Neural crest cell (in vitro differentiated cells): ENCODE results near the gene GPAM. TPM values are rescaled to one million over a fixed set of nuclear protein-coding genes. Genes with fewer than 3 reads are reported as not detected.

Source experiments
- DNase-seq: peaks from one replicate; pipeline ENCODE4 v3.0.0; 2021; ENCODE audit warnings: low read depth, mixed read lengths, low spot score
- H3K27ac Mint-ChIP-seq: one replicate; pipeline ENCODE4 v1.8.0; 2021; ENCODE audit warnings: mild to moderate bottlenecking, mixed read lengths; ENCODE audit not compliant: unreplicated experiment
- H3K27me3 Mint-ChIP-seq: 2 replicates; pipeline ENCODE4 v1.8.0; 2021; ENCODE audit warnings: low read depth, mild to moderate bottlenecking, mixed read lengths
- H3K36me3 Mint-ChIP-seq: 2 replicates; pipeline ENCODE4 v1.8.0; 2021; ENCODE audit warnings: low read depth, mild to moderate bottlenecking, mixed read lengths
- H3K4me1 Mint-ChIP-seq: 2 replicates; pipeline ENCODE4 v1.8.0; 2021; ENCODE audit warnings: mixed read lengths
- H3K4me3 Mint-ChIP-seq: one replicate; pipeline ENCODE4 v1.8.0; 2021; ENCODE audit warnings: mild to moderate bottlenecking, mixed read lengths
- H3K9me3 Mint-ChIP-seq: 2 replicates; pipeline ENCODE4 v1.8.0; 2021; ENCODE audit warnings: mixed read lengths
- total RNA-seq: library from RNA; stranded (reverse); gene quantifications from 2 replicates; pipeline ENCODE4 v1.2.1, GENCODE V29; 2021
- TF ChIP-seq, protein P1 (sequence below): fragments of 200-600 bp; sonication (generic); conservative IDR thresholded peaks from 2 replicates; pipeline ENCODE4 v1.5.0; 2021; ENCODE audit warnings: antibody characterized with exemption, mild to moderate bottlenecking

Gene GPAM
- total RNA-seq, 1 donor from 2014 or later = 21.2 TPM

DNA sequence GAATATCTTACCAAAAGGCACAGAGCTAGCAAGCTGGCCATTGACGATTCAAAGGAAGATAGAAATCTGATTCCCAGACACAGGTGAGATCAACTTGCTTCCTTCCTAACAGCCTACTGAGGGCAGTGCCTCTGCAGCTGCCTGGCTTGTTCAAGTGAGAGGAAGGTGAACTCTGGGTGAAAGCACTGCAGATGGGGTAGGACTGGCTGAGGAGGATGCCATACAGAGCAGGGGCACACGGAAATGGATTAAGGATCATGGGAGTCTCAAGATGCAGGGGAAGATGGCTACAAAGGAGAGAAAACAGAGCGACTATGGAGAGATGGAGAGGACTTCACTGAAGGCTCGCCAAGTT lies 34.4 kb upstream of the GPAM start:
- peak overlapping the region; percentile 95 for H3K27ac Mint-ChIP-seq
- H3K27me3 Mint-ChIP-seq = no peaks in the 10 kb centered on the region
- H3K4me1 Mint-ChIP-seq = peaks cover 41% of the 10 kb centered on the region
- H3K9me3 Mint-ChIP-seq = peaks cover 14% of the 10 kb centered on the region
- H3K4me3 Mint-ChIP-seq = no peak overlapping the region
- TF ChIP-seq, protein P1, sequence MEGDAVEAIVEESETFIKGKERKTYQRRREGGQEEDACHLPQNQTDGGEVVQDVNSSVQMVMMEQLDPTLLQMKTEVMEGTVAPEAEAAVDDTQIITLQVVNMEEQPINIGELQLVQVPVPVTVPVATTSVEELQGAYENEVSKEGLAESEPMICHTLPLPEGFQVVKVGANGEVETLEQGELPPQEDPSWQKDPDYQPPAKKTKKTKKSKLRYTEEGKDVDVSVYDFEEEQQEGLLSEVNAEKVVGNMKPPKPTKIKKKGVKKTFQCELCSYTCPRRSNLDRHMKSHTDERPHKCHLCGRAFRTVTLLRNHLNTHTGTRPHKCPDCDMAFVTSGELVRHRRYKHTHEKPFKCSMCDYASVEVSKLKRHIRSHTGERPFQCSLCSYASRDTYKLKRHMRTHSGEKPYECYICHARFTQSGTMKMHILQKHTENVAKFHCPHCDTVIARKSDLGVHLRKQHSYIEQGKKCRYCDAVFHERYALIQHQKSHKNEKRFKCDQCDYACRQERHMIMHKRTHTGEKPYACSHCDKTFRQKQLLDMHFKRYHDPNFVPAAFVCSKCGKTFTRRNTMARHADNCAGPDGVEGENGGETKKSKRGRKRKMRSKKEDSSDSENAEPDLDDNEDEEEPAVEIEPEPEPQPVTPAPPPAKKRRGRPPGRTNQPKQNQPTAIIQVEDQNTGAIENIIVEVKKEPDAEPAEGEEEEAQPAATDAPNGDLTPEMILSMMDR = no peak
- peaks cover 5% of the 10 kb centered on the region for H3K36me3 Mint-ChIP-seq
- no peak for DNase-seq

DNA sequence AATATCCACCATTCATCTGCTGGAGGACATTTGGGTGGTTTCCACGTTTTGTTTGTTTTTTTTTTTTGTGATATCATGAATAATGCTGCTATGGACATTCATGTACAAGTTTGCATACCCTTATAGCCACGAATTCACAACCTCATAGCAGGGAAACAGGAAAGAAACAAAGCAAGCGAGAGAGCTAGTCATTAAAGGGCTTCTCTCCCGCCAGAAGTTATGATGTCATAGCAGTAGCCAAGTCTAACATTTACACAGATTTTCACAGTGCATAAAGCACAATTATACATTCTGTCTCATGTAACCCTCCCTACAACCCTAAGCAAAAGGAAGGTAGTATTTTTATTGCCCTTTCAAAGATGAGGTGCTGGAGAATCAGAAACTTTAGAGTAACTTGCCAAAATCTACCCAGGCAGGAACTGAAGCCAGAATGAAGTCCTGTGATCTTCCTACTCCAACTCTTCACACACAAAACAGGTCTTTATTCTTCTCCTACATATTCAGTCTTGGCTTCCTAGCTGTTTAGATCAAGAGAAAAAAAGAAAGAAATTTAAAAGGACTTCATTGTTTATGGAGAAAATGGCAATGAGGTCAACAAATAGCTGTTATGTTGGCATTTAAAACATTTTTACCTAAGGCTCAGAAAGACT lies 33.9 kb upstream of the GPAM start:
- peak overlapping the region; percentile 95 for H3K27ac Mint-ChIP-seq

DNA sequence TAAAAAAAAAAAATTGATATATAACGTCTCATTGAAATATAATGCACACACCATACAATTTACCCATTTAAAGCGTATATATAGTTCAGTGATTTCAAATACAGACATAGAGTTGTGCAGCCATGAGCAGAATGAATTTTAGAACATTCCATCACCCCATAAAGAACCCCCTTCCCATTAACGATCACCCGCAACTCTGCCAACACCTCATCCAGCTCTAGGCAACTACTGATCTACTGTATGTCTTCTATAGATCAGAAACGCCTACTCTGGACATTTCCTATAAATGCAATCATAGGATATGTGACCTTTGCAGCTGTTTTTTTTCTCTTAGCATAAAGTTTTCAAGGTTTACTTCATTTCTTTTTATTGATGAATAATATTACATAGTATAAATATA lies 33.4 kb upstream of the GPAM start:
- no peak overlapping the region for H3K27ac Mint-ChIP-seq
- no peak for DNase-seq
- peaks cover 14% of the 10 kb centered on the region for H3K9me3 Mint-ChIP-seq
- peaks cover 41% of the 10 kb centered on the region for H3K4me1 Mint-ChIP-seq
- TF ChIP-seq, protein P1 = no peak
- H3K36me3 Mint-ChIP-seq = peaks cover 5% of the 10 kb centered on the region
- no peaks in the 10 kb centered on the region for H3K27me3 Mint-ChIP-seq
- H3K4me3 Mint-ChIP-seq = no peak overlapping the region

More for the DNA sequence above, 33.9 kb upstream of the GPAM start:
- DNase-seq = no peak
- Mint-ChIP-seq H3K9me3 (peaks cover 14% of the 10 kb centered on the region), H3K4me3 (no peak overlapping the region), H3K36me3 (peaks cover 5% of the 10 kb centered on the region), H3K27me3 (no peaks in the 10 kb centered on the region), H3K4me1 (peaks cover 41% of the 10 kb centered on the region)
- TF ChIP-seq, protein P1 = no peak

DNA sequence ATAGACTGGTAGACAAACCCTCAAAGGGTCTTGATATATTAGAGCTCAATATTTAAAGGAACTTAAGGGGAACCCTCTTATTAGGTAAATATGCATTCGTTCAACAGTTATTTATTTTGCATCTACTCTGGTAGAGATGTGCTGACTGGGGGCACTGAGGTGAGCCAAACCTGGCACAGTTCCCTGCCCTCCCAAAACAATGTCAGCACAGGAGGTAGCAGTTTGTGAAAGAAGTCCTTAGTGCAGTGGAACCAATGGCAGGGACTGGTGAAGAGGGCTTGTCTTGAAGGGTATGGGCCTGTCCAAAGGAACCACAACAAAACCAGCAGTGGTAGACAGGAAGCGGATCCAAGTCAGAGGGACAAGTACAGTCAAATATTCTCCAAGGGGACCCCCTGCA lies 32.6 kb upstream of the GPAM start:
- TF ChIP-seq, protein P1 = no peak

DNA sequence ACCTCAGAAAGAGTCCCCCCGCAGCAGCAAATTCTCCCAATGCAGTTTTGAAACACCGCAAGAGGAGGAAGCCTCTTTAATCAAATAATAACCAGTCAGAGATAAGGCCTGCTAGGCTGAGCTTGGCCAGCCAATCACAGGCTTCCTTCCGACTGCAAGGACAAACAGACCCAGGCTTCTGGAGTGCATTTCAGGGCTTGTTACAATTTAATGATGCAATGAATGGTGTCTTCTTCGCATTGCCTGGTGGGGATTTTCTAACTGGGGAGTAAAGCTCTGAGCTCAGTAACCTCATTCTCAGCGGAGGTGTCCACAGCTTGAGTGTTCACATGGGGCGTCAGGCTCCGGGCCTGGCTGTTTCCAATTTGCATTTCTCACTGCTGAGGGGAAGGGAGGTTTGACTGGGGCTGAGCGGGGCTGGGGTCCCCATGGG lies 31.8 kb upstream of the GPAM start:
- no peak overlapping the region for H3K4me3 Mint-ChIP-seq
- H3K36me3 Mint-ChIP-seq = peaks cover 5% of the 10 kb centered on the region
- peaks cover 55% of the 10 kb centered on the region for H3K4me1 Mint-ChIP-seq
- no peak overlapping the region for H3K27ac Mint-ChIP-seq
- DNase-seq = no peak
- TF ChIP-seq, protein P1 = no peak
- H3K27me3 Mint-ChIP-seq = no peaks in the 10 kb centered on the region
- peaks cover 9% of the 10 kb centered on the region for H3K9me3 Mint-ChIP-seq

More for the DNA sequence above, 32.6 kb upstream of the GPAM start:
- peaks cover 14% of the 10 kb centered on the region for H3K9me3 Mint-ChIP-seq
- no peaks in the 10 kb centered on the region for H3K27me3 Mint-ChIP-seq
- peaks cover 5% of the 10 kb centered on the region for H3K36me3 Mint-ChIP-seq
- H3K4me3 Mint-ChIP-seq = no peak overlapping the region
- H3K27ac Mint-ChIP-seq = no peak overlapping the region
- no peak for DNase-seq
- H3K4me1 Mint-ChIP-seq = peaks cover 48% of the 10 kb centered on the region
